IPS-NIHi7 (cell line): ENCODE results near the gene ILDR1.
"Not testable (repeated sequence)": the region's sequence is repeated elsewhere in the genome, so short reads cannot be mapped to it uniquely, and the experiment has no call there.

Experiments
- DNase-seq: peaks from one replicate; pipeline ENCODE4 v3.0.0; 2012; ENCODE audit warnings: mixed read lengths; ENCODE audit errors: extremely low spot score

ILDR1 gene

DNA sequence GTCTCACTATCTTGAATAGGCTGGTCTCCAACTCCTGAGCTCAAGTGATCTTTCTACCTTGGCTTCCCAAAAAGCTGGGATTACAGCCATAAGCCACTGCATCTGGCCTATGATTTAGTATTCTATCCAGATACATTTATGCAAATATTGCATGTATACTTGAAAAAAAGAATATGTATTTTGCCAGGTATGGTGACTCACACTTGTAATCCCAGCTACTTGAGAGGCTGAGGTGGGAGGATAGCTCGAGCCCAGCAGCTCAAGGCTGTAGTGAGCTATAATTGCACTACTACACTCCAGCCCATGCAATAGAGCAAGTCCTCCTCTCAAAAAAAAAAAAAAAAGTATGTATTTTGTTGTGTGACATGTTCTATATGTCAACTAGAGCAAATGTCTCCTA, 73.4 kb downstream of the ILDR1 start:
- no peak for DNase-seq

- DNase-seq, result no peak
Observed at GRCh38 chr3:121943431-121943830, 78.6 kb downstream of the ILDR1 start.

DNA sequence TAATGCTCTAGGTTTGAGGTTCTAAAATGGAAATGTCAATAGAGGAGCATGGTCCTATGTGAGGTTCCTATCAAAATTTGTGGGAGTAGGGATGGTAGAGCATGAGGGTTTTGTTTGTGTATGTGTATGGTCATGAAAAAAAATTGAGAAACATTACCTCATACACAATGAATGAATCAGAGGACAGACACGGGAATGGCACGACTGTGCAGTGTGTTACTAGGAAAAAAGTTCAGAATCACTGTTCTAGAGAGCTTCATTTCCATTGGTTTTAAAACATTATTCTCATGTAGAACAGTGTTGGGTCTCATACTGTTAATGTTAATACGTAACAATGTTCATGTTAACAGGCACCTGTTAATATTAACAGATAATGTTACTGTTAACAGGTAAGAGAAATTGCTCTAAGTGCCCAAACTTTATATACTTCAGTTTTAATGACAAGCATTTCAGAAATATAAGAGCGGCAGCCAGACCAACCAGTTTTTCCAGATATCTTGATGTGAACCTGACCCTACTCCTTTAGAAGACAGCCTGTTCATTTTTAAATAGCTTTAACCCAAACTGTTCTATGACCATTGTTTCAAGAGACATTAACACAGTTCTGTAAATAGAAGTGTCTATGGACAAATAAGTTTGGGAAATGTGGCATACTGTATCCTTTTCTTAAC, 79.8 kb downstream of the ILDR1 start:
- DNase-seq, result no peak

GRCh38 chr3:121941592-121941991, 80.5 kb downstream of the ILDR1 start:
- no peak for DNase-seq

GRCh38 chr3:121938141-121938855, 83.7 kb downstream of the ILDR1 start:
- not testable (repeated sequence) for DNase-seq
